Dermis microvascular lymphatic vessel endothelial cell (primary cell): Measurements from ENCODE around the gene SLC22A17. TPM values are rescaled to one million over a fixed set of nuclear protein-coding genes. Genes with fewer than 3 reads are reported as not detected.
"Not testable (repeated sequence)": the region's sequence is repeated elsewhere in the genome, so short reads cannot be mapped to it uniquely, and the experiment has no call there.

Experiments
- DNase-seq, 2 donors: peaks; one replicate each; pipeline versions ENCODE4 v3.0.0 to v3.0.0-alpha.2; 2010; ENCODE audit warnings: low read depth in 2 of 2
- total RNA-seq: library from RNA; depleted of rRNA; stranded (reverse); fragments of >200 nt; gene quantifications from 2 replicates; pipeline ENCODE4 v1.2.1, GENCODE V29; 2014

The SLC22A17 gene
- total RNA-seq, 1 donor from 2014 or later, result 0.13 TPM

GRCh38 chr14:23345987-23346692 lies 6.5 kb downstream of the SLC22A17 start:
- no peak for DNase-seq

DNA sequence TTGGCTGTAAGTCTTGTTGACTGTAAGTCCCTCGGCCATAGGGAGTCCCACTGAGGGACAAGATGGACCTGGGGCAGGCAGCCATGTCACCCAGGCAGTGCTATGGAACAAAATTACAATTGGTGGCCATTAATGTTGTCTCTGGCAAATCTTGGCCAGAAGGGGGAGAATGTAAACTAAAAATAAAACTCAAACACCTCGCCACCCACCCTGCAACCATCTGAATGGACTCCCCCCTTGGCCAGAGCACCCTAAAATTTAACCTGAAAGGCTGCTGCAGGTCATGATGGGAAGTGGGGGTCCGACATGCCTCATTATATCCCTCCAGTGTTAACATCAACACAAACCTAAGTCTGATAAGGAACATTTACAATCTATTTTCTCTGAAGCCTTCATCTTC lies 8.2 kb downstream of the SLC22A17 start:
- no peak for DNase-seq

DNA sequence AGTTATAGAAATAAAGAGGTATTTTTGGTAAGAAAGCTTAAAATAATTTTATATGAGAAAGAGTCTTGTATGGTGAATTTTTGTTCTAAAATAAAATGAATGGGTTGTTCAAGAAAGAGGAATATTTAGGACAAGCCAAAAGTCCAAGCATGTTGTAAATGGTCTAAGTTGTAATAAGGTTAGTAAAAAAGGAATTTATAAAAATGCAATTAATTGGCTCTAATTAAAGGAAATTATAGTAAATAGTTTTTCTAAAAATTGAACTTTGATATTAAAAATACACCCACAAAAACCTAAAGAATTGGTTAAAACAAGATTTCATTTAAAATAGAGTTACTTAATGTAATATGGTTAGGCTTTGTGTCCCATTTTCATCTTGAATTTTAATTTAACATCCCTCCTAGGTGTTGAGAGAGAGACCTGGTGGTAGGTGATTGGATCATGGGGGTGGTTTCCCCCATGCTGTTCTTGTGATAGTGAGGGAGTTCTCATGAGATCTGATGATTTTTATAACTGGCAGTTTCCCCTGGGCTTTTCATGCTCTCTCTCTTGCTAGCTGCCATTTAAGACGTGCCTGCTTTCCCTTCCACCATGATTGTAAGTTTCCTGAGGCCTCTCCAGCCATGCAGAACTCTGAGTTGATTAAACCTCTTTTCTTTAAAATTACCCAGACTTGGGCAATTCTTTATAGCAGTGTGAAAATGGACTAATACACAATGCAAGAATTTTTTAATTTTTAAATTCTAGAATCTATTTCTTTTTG lies 13.0 kb downstream of the SLC22A17 start:
- DNase-seq, result no peak

DNA sequence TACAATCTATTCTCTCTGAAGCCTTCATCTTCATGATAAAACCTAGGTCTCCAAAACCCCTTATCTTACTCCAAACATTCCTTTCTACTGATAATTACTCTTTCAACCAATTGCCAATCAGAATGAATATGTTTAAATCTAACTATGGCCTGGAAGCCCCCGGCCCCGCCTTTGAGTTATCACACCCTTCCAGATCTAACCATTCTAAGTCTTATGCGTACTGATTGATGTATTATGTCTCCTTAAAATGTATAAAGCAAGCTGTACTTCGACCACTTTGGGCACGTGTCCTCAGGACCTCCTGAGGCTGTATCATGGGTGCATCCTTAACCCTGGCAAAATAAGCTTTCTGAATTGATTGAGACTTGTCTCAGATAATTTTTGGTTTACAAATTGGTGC lies 17.1 kb downstream of the SLC22A17 start:
- DNase-seq, result no peak

- DNase-seq, result peak; percentile 56 to 84
These were observed 24.5 kb downstream of the SLC22A17 start for GRCh38 chr14:23327947-23328744.

DNA sequence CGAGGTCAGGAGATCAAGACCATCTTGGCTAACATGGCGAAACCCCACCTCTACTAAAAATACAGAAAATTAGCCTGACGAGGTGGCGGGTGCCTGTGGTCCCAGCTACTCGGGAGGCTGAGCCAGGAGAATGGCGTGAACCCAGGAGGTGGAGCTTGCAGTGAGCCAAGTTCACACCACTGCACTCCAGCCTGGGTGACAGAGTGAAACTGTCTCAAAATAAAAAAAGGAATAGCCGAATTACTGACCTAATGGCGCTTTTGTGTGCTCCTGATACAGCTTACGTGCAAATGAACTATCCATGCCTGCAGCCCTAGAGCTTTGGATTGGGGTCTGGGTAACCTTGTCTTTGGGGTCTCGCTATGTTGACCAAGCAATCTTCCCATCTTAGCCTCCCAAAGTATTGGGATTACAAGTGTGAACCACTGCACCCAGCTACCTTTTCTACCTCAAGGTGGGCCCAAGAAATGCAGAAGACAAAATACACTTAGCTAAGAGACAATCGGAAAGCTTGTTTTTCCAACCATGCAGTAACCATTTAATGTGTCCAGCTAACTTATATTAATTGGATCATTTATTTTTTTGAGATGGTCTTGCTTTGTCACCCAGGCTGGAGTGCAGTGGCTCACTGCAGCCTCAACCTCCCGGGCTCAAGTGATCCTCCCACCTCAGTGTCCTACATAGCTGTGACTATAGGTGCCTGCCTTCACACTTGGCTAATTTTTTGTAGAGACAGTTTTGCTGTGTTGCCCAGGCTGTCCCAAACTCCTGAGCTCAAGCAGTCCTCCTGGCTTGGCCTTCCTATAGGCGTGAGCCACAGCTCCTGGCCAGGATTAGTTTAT lies 26.0 kb downstream of the SLC22A17 start:
- no peak for DNase-seq

- not testable (repeated sequence) for DNase-seq
These were observed 26.9 kb downstream of the SLC22A17 start for GRCh38 chr14:23325746-23326145.

DNA sequence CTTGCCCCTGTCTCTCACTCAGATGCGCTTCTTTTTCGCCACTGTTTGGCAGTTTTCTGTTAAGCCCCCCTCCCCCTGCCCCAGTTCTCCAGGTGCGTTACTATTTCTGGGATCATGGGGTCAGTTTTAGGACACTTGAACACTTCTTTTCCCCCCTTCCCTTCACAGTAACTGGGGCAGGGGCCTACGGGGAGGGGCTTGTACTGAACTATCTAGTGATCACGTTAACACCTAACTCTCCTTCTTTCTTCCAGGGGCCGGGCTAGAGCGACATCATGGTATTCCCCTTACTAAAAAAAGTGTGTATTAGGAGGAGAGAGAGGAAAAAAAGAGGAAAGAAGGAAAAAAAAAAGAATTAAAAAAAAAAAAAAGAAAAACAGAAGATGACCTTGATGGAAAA lies 27.7 kb downstream of the SLC22A17 start:
- no peak for DNase-seq

GRCh38 chr14:23324455-23324846 lies 28.2 kb downstream of the SLC22A17 start:
- DNase-seq, result no peak

DNA sequence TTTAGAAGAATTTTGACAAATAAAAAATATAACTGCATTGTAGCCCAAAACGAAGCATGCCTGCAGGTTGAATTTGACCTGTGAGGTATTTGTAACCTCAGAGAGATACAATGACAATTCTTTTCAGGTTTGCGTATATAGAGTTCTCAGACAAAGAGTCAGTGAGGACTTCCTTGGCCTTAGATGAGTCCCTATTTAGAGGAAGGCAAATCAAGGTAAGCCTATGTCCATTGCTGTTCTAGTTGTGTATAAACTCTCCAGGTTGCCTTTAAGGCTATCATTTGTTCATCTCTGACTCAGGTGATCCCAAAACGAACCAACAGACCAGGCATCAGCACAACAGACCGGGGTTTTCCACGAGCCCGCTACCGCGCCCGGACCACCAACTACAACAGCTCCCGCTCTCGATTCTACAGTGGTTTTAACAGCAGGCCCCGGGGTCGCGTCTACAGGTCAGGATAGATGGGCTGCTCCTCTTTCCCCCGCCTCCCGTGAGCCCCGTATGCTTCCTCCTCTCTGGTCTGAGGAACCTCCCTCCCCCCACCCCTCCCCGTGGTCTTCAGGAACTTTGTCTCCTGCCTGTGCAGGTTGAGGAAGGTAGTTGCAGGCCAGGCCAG lies 28.7 kb downstream of the SLC22A17 start:
- DNase-seq, result no peak

GRCh38 chr14:23322568-23323517 lies 29.8 kb downstream of the SLC22A17 start:
- DNase-seq, result no peak

GRCh38 chr14:23321572-23322547 lies 30.8 kb downstream of the SLC22A17 start:
- DNase-seq, result peak in 1 of 2 donors; percentile 51

GRCh38 chr14:23320584-23321571 lies 31.8 kb downstream of the SLC22A17 start, which contains the start of gene PABPN1:
Gene PABPN1, plus strand, starts transcription at chr14:23321457. Its CDS starts 13 bp downstream, at chr14:23321470.
- DNase-seq, result peak; percentile 100

DNA sequence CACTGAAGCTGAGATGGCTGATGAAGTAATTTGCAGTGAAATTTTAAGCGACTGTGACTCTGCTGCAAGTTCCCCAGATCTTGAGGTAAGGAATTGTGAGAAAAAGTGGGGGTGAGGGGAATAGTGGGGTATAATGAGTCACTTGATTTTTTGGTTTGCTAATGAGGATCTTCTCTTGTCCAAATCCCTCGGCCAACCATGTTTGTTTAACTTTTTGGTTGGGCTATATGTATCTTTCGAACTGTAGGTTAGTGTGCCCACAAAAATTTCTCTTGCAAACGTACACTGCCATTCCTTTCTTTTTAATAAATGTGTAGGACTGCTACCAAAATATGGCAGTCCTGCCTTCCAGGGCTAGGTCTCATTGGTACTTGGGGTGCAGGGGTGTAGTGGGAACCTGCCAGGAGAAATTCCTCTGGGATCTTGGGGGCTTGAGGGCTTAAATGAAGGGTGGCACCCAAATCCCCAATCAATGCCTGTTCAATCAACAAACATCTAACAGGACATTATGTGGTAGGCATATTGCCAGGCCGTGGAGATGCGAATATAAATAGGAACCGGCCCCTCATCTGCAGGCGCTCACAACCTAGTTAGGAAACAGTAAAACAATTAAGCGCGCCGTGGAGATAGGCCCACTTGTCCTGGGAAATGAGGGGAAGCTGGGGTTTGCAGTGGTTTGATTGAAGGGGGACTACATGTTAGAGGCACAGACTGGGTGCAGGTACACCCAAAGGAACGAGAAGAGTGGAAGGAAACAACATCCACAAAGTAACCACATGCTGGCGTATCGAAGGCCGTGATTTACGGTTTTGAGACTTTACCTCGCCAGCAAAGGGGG lies 32.7 kb downstream of the SLC22A17 start:
- no peak for DNase-seq

DNA sequence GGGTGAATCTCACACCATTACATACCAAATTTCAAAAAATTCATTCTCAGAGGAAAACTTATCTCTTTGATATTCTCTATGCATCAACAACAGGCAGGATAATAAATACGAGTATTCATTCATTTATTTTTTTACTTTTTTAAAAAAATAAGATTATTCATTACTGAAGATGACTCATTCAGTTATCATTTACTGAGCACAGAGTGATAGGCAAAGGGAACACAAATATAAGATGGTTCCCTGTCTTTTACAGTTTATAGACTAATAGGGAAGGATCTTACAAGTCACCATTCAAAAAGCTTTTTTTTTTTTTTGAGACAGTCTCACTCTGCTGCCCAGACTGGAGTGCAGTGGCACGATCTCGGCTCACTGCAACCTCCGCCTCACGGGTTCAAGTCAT lies 36.4 kb downstream of the SLC22A17 start:
- DNase-seq, result no peak

GRCh38 chr14:23310546-23310945 lies 42.1 kb downstream of the SLC22A17 start:
- DNase-seq, result no peak
